Mammary epithelial cell (primary cell): ENCODE data around the gene SMARCC1.

Experiments
- CTCF ChIP-seq, 2 donors: IDR thresholded peaks in 1 of 2; conservative IDR thresholded peaks in 1 of 2; 2 replicates each; pipeline ENCODE4 v1.5.1; 2011 to 2012; ENCODE audit warnings: inconsistent platforms in 2 of 2, low read length in 2 of 2, mild to moderate bottlenecking in 2 of 2, control low read depth in 1 of 2, low read depth in 1 of 2; ENCODE audit not compliant: insufficient read depth in 1 of 2; ENCODE audit errors: extremely low read depth in 1 of 2
- EZH2 ChIP-seq: IDR thresholded peaks from 2 replicates; pipeline ENCODE4 v1.6.1; 2012; ENCODE audit warnings: low read length, inconsistent platforms, borderline replicate concordance

GRCh38 chr3:47747558-47747957 is 34.1 kb downstream of the SMARCC1 start:
- TF ChIP-seq CTCF (conservative IDR thresholded peaks at IDR 0.05 in 1 of 2, IDR thresholded peaks at IDR 0.05 in 1 of 2; ENCODE audit: extremely low read depth in 1 of 2, insufficient read depth in 1 of 2, low read depth in 1 of 2, low read length in 2 of 2) (no peak), EZH2 (no peak)
